Subcutaneous abdominal adipose tissue (tissue), 5 donors: ENCODE data around the gene TREX2.

ENCODE experiments used
- H3K27ac ChIP-seq: one replicate; pipeline ENCODE4 v1.7.0; 2013; ENCODE audit warnings: low read depth, mild to moderate bottlenecking, inconsistent platforms, low read length, moderate library complexity
- H3K27me3 ChIP-seq, 5 donors: one replicate each; pipeline ENCODE4 v1.7.0; 2013; ENCODE audit warnings: low read length in 5 of 5, inconsistent platforms in 1 of 5; ENCODE audit not compliant: control insufficient read depth in 5 of 5, insufficient read depth in 4 of 5
- H3K36me3 ChIP-seq, 5 donors: one replicate each; pipeline ENCODE4 v1.7.0; 2013; ENCODE audit warnings: low read length in 5 of 5; ENCODE audit not compliant: control insufficient read depth in 5 of 5, insufficient read depth in 5 of 5
- H3K4me1 ChIP-seq, 5 donors: one replicate each; pipeline ENCODE4 v1.7.0; 2013; ENCODE audit warnings: low read length in 5 of 5, mild to moderate bottlenecking in 3 of 5, moderate library complexity in 1 of 5; ENCODE audit not compliant: control insufficient read depth in 5 of 5, insufficient read depth in 5 of 5
- H3K4me3 ChIP-seq, 5 donors: one replicate each; pipeline ENCODE4 v1.7.0; 2013; ENCODE audit warnings: low read length in 5 of 5, low read depth in 1 of 5
- H3K9ac ChIP-seq, 5 donors: one replicate each; pipeline ENCODE4 v1.7.0; 2013; ENCODE audit warnings: low read length in 5 of 5, mild to moderate bottlenecking in 4 of 5, moderate library complexity in 3 of 5
- H3K9me3 ChIP-seq, 5 donors: one replicate each; pipeline ENCODE4 v1.7.0; 2013; ENCODE audit warnings: low read length in 5 of 5; ENCODE audit not compliant: control insufficient read depth in 5 of 5
- donor health status: healthy.
- donor health status: healthy.
- donor health status: healthy.
- donor health status: healthy.
- donor health status: healthy.

Gene TREX2

GRCh38 chrX:153445856-153446635 lies at the start of gene TREX2:
Gene TREX2 (minus strand): TSS chrX:153446056. CDS start chrX:153445430, 626 bp downstream.
- H3K4me3 ChIP-seq: no peak within 1 kb of the TSS
- no peaks in the 10 kb centered on the region for H3K9me3 ChIP-seq
- peaks cover 0 to 25% (median 15%) of the 10 kb centered on the region in 5 donors for H3K36me3 ChIP-seq
- H3K27me3 ChIP-seq: peaks cover 7 to 29% (median 22%) of the 10 kb centered on the region in 5 donors
- H3K4me1 ChIP-seq: no peaks in the 10 kb centered on the region
- no peak within 1 kb of the TSS for H3K9ac ChIP-seq
- no peak within 1 kb of the TSS for H3K27ac ChIP-seq

GRCh38 chrX:153495362-153495751 lies 49.5 kb upstream of the TREX2 start:
- Histone ChIP-seq H3K9me3 (peaks cover 0 to 4% (median 0%) of the 10 kb centered on the region in 5 donors), H3K36me3 (no peaks in the 10 kb centered on the region), H3K27me3 (peaks cover 6 to 43% (median 27%) of the 10 kb centered on the region in 5 donors), H3K27ac (no peak overlapping the region), H3K9ac (peak overlapping the region in 1 of 5 donors; percentile 35), H3K4me3 (peak overlapping the region in 4 of 5 donors; percentile 28 to 56 (median 46)), H3K4me1 (peaks cover 0 to 21% (median 14%) of the 10 kb centered on the region in 5 donors)

- peak within 1 kb of the TSS in 1 of 5 donors; percentile 35 for H3K9ac ChIP-seq
- peak within 1 kb of the TSS in 4 of 5 donors; percentile 28 to 56 (median 46) for H3K4me3 ChIP-seq
- H3K27me3 ChIP-seq: peaks cover 6 to 43% (median 27%) of the 10 kb centered on the region in 5 donors
- no peak within 1 kb of the TSS for H3K27ac ChIP-seq
- H3K36me3 ChIP-seq: no peaks in the 10 kb centered on the region
- peaks cover 0 to 4% (median 0%) of the 10 kb centered on the region in 5 donors for H3K9me3 ChIP-seq
- peaks cover 0 to 21% (median 14%) of the 10 kb centered on the region in 5 donors for H3K4me1 ChIP-seq
Observed at GRCh38 chrX:153494541-153495361, 48.9 kb upstream of the TREX2 start, which contains the start of gene BGN. Gene BGN (plus strand): TSS chrX:153494980. CDS start chrX:153504632, 9,652 bp downstream.

GRCh38 chrX:153494061-153494460 lies 48.2 kb upstream of the TREX2 start:
- Histone ChIP-seq H3K4me1 (peaks cover 0 to 15% (median 9%) of the 10 kb centered on the region in 5 donors), H3K36me3 (no peaks in the 10 kb centered on the region), H3K27me3 (peaks cover 6 to 39% (median 29%) of the 10 kb centered on the region in 5 donors), H3K9ac (no peak overlapping the region), H3K9me3 (peaks cover 0 to 4% (median 0%) of the 10 kb centered on the region in 5 donors), H3K4me3 (no peak overlapping the region), H3K27ac (no peak overlapping the region)

GRCh38 chrX:153493085-153493484 lies 47.2 kb upstream of the TREX2 start:
- H3K27ac ChIP-seq: no peak overlapping the region
- peaks cover 0 to 4% (median 0%) of the 10 kb centered on the region in 5 donors for H3K9me3 ChIP-seq
- H3K27me3 ChIP-seq: peaks cover 7 to 31% (median 23%) of the 10 kb centered on the region in 5 donors
- H3K4me3 ChIP-seq: no peak overlapping the region
- H3K36me3 ChIP-seq: no peaks in the 10 kb centered on the region
- peaks cover 0 to 23% (median 17%) of the 10 kb centered on the region in 5 donors for H3K4me1 ChIP-seq
- no peak overlapping the region for H3K9ac ChIP-seq

DNA sequence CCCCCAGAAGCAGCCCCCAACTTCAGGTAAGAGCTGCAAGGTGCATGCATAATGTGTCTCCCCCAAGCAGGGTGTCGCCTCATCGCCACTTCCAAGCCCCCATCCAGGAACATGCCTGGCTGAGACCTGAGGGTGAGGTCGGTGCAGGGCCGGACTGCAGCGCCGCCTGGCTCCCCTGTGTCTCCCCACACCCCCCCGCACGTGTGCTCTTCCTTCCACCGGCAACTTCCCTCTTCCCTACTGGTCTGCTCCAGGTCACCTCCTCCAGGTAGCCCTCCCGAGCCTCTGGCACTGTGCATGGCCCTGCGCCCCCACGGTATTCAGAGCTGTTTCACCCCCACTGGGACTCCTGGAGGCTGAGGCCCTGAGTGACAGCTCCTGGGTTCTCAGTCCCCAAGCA lies 46.7 kb upstream of the TREX2 start:
- H3K9me3 ChIP-seq: peaks cover 0 to 4% (median 0%) of the 10 kb centered on the region in 5 donors
- H3K27me3 ChIP-seq: peaks cover 11 to 32% (median 23%) of the 10 kb centered on the region in 5 donors
- H3K4me1 ChIP-seq: peaks cover 0 to 28% (median 19%) of the 10 kb centered on the region in 5 donors
- H3K36me3 ChIP-seq: no peaks in the 10 kb centered on the region
- H3K27ac ChIP-seq: no peak overlapping the region
- no peak overlapping the region for H3K9ac ChIP-seq
- no peak overlapping the region for H3K4me3 ChIP-seq

DNA sequence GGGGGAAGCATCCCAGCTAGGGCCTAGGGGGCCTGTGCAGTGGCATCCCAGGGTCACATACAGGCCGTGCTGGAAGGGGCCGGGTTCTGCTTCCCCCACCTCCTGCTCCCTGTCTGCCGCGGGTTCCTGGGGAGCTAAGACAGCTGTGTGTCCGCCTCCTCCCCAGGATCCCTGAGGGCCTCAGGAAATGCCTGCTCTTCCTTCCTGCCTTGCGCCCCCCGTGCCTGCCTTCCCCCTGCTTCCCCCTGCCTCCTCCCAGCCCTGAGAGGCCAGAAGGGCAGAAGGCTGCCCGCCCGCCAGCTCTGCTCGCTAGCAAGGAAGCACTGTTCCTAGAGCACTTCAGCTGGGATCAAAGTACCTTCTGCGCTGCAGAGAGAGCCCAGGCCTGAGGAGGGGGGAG lies 46.1 kb upstream of the TREX2 start:
- Histone ChIP-seq H3K27ac (no peak overlapping the region), H3K36me3 (no peaks in the 10 kb centered on the region), H3K4me3 (no peak overlapping the region), H3K9me3 (peaks cover 0 to 4% (median 0%) of the 10 kb centered on the region in 5 donors), H3K9ac (no peak overlapping the region), H3K27me3 (peaks cover 14 to 33% (median 27%) of the 10 kb centered on the region in 5 donors), H3K4me1 (peaks cover 0 to 28% (median 19%) of the 10 kb centered on the region in 5 donors)

GRCh38 chrX:153491351-153491914 lies 45.6 kb upstream of the TREX2 start:
- H3K4me1 ChIP-seq: peaks cover 0 to 28% (median 19%) of the 10 kb centered on the region in 5 donors

DNA sequence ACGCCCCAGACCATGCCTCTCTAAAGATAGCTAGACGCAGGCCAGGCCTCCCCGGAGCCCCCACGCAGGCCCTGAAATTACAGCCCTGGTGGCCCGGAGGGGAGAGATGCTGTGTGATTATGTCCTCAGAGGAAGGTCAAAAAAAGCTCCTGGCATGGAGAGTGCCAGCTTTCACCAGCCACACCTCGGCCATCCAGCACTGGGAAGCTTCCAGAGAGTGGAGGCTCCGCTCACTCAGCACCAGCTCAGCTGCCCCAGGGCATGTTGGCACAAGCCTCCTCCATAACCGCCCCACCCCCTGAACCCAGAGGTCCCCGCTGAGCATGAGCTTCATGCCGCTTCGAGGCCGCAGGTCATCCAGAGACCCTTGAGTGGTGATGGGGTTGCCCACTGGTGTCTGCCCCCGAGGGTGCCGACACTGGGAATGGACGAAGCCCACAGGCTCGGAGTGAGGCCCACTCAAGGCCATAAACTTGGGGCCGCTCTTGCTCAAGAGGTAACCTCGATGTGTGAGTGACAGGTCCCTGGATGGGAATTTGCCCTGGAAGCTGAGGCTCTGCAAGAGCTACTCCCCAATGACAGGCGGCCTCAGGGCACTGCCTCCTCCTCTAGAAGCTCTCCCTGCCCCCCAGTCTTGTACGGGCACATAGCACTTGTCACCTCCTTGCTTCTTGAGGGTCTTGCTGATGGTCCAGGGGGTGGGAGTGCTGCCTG lies 44.5 kb upstream of the TREX2 start:
- peaks cover 11 to 21% (median 21%) of the 10 kb centered on the region in 5 donors for H3K27me3 ChIP-seq
- H3K36me3 ChIP-seq: no peaks in the 10 kb centered on the region
- H3K9me3 ChIP-seq: peaks cover 0 to 4% (median 0%) of the 10 kb centered on the region in 5 donors
- no peak overlapping the region for H3K9ac ChIP-seq
- H3K27ac ChIP-seq: no peak overlapping the region
- H3K4me3 ChIP-seq: no peak overlapping the region
- peaks cover 0 to 26% (median 16%) of the 10 kb centered on the region in 5 donors for H3K4me1 ChIP-seq

More at GRCh38 chrX:153491351-153491914, 45.6 kb upstream of the TREX2 start:
- H3K36me3 ChIP-seq: no peaks in the 10 kb centered on the region
- H3K27me3 ChIP-seq: peaks cover 14 to 31% (median 25%) of the 10 kb centered on the region in 5 donors
- no peak overlapping the region for H3K4me3 ChIP-seq
- H3K27ac ChIP-seq: no peak overlapping the region
- H3K9me3 ChIP-seq: peaks cover 0 to 4% (median 0%) of the 10 kb centered on the region in 5 donors
- H3K9ac ChIP-seq: no peak overlapping the region
